IMR-90 (cell line): ENCODE results near the gene ARHGAP28. TPM values are rescaled to one million over a fixed set of nuclear protein-coding genes. Genes with fewer than 3 reads are reported as not detected.
"Not testable (repeated sequence)": the region's sequence is repeated elsewhere in the genome, so short reads cannot be mapped to it uniquely, and the experiment has no call there.

ENCODE experiments used
- ATAC-seq: fragments of 200-7000 bp; cut with Tn5 transposase; 2 replicates; pipeline ENCODE4 v1.9.1; 2020; ENCODE audit warnings: low read depth, mild to moderate bottlenecking, moderate library complexity
- BruUV-seq: library from RNA; stranded (reverse); fragments of 400-500 nt; replicated peaks from 2 replicates; lab custom pipeline; 2021; lab: Mats Ljungman, UMichigan
- CTCF ChIA-PET: fragments of 300-600 bp; formaldehyde crosslinking; extraction: SDS; loops from one replicate; lab custom pipeline; 2021; ENCODE audit warnings: antibody characterized with exemption; lab: Yijun Ruan, JAX
- POLR2A ChIA-PET: fragments of 300-600 bp; sonication (Branson Sonifier 250); formaldehyde crosslinking; loops from one replicate; lab custom pipeline; 2022; ENCODE audit warnings: antibody characterized with exemption; ENCODE audit not compliant: unreplicated experiment; lab: Charles Lee
- DNase-seq: peaks from one replicate; pipeline ENCODE4 v3.0.0; 2013
- H2AFZ ChIP-seq: replicated peaks from 2 replicates; pipeline ENCODE3; 2013; ENCODE audit warnings: low read length, mild to moderate bottlenecking; ENCODE audit not compliant: poor library complexity
- H2AK5ac ChIP-seq: 2 replicates; pipeline ENCODE4 v1.6.1; 2013; ENCODE audit warnings: low read depth, low read length, inconsistent platforms
- H2AK9ac ChIP-seq: replicated peaks from 2 replicates; pipeline ENCODE3; 2013; ENCODE audit warnings: mild to moderate bottlenecking, low read depth, low read length, moderate library complexity; ENCODE audit not compliant: poor library complexity
- H2BK120ac ChIP-seq: 2 replicates; pipeline ENCODE4 v1.6.1; 2013; ENCODE audit warnings: low read depth, low read length, inconsistent platforms
- H2BK15ac ChIP-seq: 3 replicates; pipeline ENCODE4 v1.6.1; 2013; ENCODE audit warnings: low read depth, low read length, inconsistent platforms
- H2BK20ac ChIP-seq: 2 replicates; pipeline ENCODE4 v1.6.1; 2013; ENCODE audit warnings: low read depth, mild to moderate bottlenecking, inconsistent platforms, low read length, moderate library complexity
- H2BK5ac ChIP-seq: 2 replicates; pipeline ENCODE4 v1.6.1; 2013; ENCODE audit warnings: mild to moderate bottlenecking, low read depth, low read length, inconsistent platforms; ENCODE audit not compliant: poor library complexity, severe bottlenecking
- H3K14ac ChIP-seq: replicated peaks from 2 replicates; pipeline ENCODE4 v1.6.1; 2013; ENCODE audit warnings: low read depth, low read length, inconsistent platforms
- H3K18ac ChIP-seq: 2 replicates; pipeline ENCODE4 v1.6.1; 2013; ENCODE audit warnings: low read depth, low read length, control low read depth
- H3K23ac ChIP-seq: 2 replicates; pipeline ENCODE4 v1.6.1; 2013; ENCODE audit warnings: low read depth, low read length, inconsistent platforms
- H3K27ac ChIP-seq: 2 replicates; pipeline ENCODE4 v1.5.1; 2013; ENCODE audit warnings: mild to moderate bottlenecking, control low read depth, low read length; ENCODE audit not compliant: insufficient read depth
- H3K27me3 ChIP-seq: 2 replicates; pipeline ENCODE4 v1.6.1; 2013; ENCODE audit warnings: low read length; ENCODE audit not compliant: control insufficient read depth, insufficient read depth
- H3K36me3 ChIP-seq: 2 replicates; pipeline ENCODE4 v1.6.1; 2013; ENCODE audit warnings: low read length, mixed read lengths; ENCODE audit not compliant: control insufficient read depth, insufficient read depth
- H3K4ac ChIP-seq: 2 replicates; pipeline ENCODE4 v1.6.1; 2013; ENCODE audit warnings: low read depth, low read length, inconsistent platforms
- H3K4me1 ChIP-seq: 2 replicates; pipeline ENCODE4 v1.6.1; 2013; ENCODE audit warnings: low read length, mixed read lengths; ENCODE audit not compliant: control insufficient read depth, insufficient read depth
- H3K4me2 ChIP-seq: 2 replicates; pipeline ENCODE4 v1.6.1; 2013; ENCODE audit warnings: low read depth, mild to moderate bottlenecking, control low read depth, low read length, moderate library complexity
- H3K4me3 ChIP-seq: 2 replicates; pipeline ENCODE4 v1.5.1; 2013; ENCODE audit warnings: low read depth, mild to moderate bottlenecking, control low read depth, low read length, moderate library complexity; ENCODE audit not compliant: insufficient read depth
- H3K56ac ChIP-seq: 2 replicates; pipeline ENCODE4 v1.6.1; 2013; ENCODE audit warnings: low read length, inconsistent platforms; ENCODE audit not compliant: insufficient read depth; ENCODE audit errors: extremely low read depth
- H3K79me1 ChIP-seq, 2 experiments: 2 replicates each; pipeline ENCODE4 v1.6.1; 2013; ENCODE audit warnings: low read length in 2 of 2, inconsistent platforms in 1 of 2, low read depth in 1 of 2
- H3K9ac ChIP-seq: 2 replicates; pipeline ENCODE4 v1.6.1; 2013; ENCODE audit warnings: low read depth, low read length, control low read depth
- H3K9me1 ChIP-seq: 2 replicates; pipeline ENCODE4 v1.6.1; 2013; ENCODE audit warnings: low read length, inconsistent platforms; ENCODE audit not compliant: insufficient read depth
- H3K9me3 ChIP-seq: 2 replicates; pipeline ENCODE4 v1.6.1; 2013; ENCODE audit warnings: low read length; ENCODE audit not compliant: control insufficient read depth, insufficient read depth
- H4K20me1 ChIP-seq: 2 replicates; pipeline ENCODE4 v1.6.1; 2013; ENCODE audit warnings: low read length, inconsistent platforms; ENCODE audit not compliant: insufficient read depth
- H4K5ac ChIP-seq: 2 replicates; pipeline ENCODE4 v1.6.1; 2013; ENCODE audit warnings: mild to moderate bottlenecking, low read depth, low read length, control low read depth
- H4K8ac ChIP-seq, 2 experiments: 2 replicates each; pipeline ENCODE4 v1.6.1; 2013; ENCODE audit warnings: low read depth in 2 of 2, low read length in 2 of 2, control low read depth in 1 of 2, inconsistent platforms in 1 of 2
- H4K91ac ChIP-seq: 2 replicates; pipeline ENCODE4 v1.6.1; 2013; ENCODE audit warnings: low read depth, low read length, inconsistent platforms; ENCODE audit not compliant: insufficient read depth
- WGBS, 2 experiments: methylation state at CpG; one replicate each; pipeline versions ENCODE4 v1.1.5 to v1.1.7; 2013; ENCODE audit warnings: missing lambda C conversion rate in 2 of 2; ENCODE audit not compliant: insufficient read length in 1 of 2; ENCODE audit errors: extremely low coverage in 2 of 2; 5-methylcytosine and 5-hydroxymethylcytosine counted together
- dilution Hi-C: fragments of 300-500 bp; cut with HindIII; formaldehyde crosslinking; loops from one replicate; pipeline ENCODE4 v1.14.3; 2018; ENCODE audit warnings: low sequenced_read_pairs; ENCODE audit not compliant: unreplicated experiment
- in situ Hi-C: fragments of 300-500 bp; cut with MboI; formaldehyde crosslinking; loops from 3 replicates; pipeline ENCODE4 v1.14.3; 2019; ENCODE audit warnings: low sequenced_read_pairs, inconsistent platforms, mixed read lengths
- intact Hi-C: fragments of 100-400 bp; cut with micrococcal nuclease; formaldehyde crosslinking; loops from 2 replicates; pipeline ENCODE4 v1.10.0; 2022
- polyA plus RNA-seq, 3 experiments: library from polyadenylated mRNA; depleted of rRNA; stranded (reverse); fragments of >200 nt; gene quantifications; 2 replicates each; pipeline ENCODE4 v1.2.3, GENCODE V29; 2012; ENCODE audit warnings: low replicate concordance in 1 of 3
- total RNA-seq: library from RNA; depleted of rRNA; stranded (reverse); fragments of >200 nt; gene quantifications from 2 replicates; pipeline ENCODE4 v1.2.3, GENCODE V29; 2012

ARHGAP28 gene
- total and polyA plus RNA-seq, 2 of the 4 experiments (the other 2 are of a cell fraction) = 1.8 to 3.8 TPM

DNA sequence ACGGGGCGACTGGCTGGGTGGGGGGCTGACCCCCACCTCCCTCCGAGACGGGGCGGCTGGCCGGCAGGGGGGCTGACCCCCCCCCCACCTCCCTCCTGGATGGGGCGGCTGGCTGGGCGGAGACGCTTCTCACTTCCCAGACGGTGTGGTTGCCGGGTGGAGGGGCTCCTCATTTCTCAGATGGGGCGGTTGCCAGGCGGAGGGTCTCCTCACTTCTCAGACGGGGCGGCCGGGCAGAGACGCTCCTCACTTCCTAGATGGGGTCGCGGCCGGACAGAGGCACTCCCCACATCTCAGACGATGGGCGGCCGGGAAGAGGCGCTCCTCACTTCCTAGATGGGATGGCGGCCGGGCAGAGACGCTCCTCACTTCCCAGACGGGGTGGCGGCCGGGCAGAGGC, 98.0 kb downstream of the ARHGAP28 start:
- DNase-seq, H4K91ac ChIP-seq, POLR2A ChIA-PET, in situ Hi-C loops, H4K5ac ChIP-seq, H2AK5ac ChIP-seq, H3K79me1 ChIP-seq, H2BK15ac ChIP-seq, H3K4me2 ChIP-seq, H3K4me1 ChIP-seq, H3K18ac ChIP-seq, H3K27ac ChIP-seq, H4K20me1 ChIP-seq, H2AK9ac ChIP-seq, H3K14ac ChIP-seq, H2AFZ ChIP-seq, H3K23ac ChIP-seq, H4K8ac ChIP-seq, H3K27me3 ChIP-seq, ATAC-seq, H2BK120ac ChIP-seq, CTCF ChIA-PET, H3K9ac ChIP-seq, H2BK5ac ChIP-seq, H3K9me3 ChIP-seq, H3K56ac ChIP-seq, intact Hi-C loops, H3K4ac ChIP-seq, H3K4me3 ChIP-seq, BruUV-seq, dilution Hi-C loops, H3K9me1 ChIP-seq, H2BK20ac ChIP-seq: not testable (repeated sequence)
- WGBS, 2 experiments = no CpG with 5 or more reads among the region's 30 CpGs
- H3K36me3 ChIP-seq = peaks cover 14% of the 10 kb centered on the region
